Kidney (tissue), 14 donors: ENCODE measurements around the gene JUNB. TPM values are rescaled to one million over a fixed set of nuclear protein-coding genes. Genes with fewer than 3 reads are reported as not detected.

ENCODE experiments used
- DNase-seq, 5 donors: peaks; one replicate each; pipeline ENCODE4 v3.0.0-alpha.2; 2013 to 2020
- FAIRE-seq: peaks from 2 replicates; lab custom pipeline; 2012; peaks lifted over from hg19 to GRCh38; lab: Jason Lieb, UNC
- H3K27ac ChIP-seq, 2 donors: one replicate each; pipeline ENCODE4 v1.7.0; 2013; ENCODE audit warnings: low read depth in 2 of 2, low read length in 2 of 2, inconsistent platforms in 1 of 2
- H3K27me3 ChIP-seq: one replicate; pipeline ENCODE4 v1.7.1; 2013; ENCODE audit warnings: low read length, inconsistent platforms; ENCODE audit not compliant: control insufficient read depth, insufficient read depth
- H3K36me3 ChIP-seq, 3 donors: one replicate each; pipeline versions ENCODE4 v1.7.0 to v1.7.1; 2013; ENCODE audit warnings: low read length in 3 of 3, control low read depth in 1 of 3, inconsistent platforms in 1 of 3; ENCODE audit not compliant: insufficient read depth in 3 of 3, control insufficient read depth in 2 of 3
- H3K4me1 ChIP-seq, 3 donors: one replicate each; pipeline versions ENCODE4 v1.7.0 to v1.7.1; 2013; ENCODE audit warnings: low read length in 3 of 3, inconsistent platforms in 1 of 3, low read depth in 1 of 3; ENCODE audit not compliant: control insufficient read depth in 2 of 3, insufficient read depth in 2 of 3
- H3K4me3 ChIP-seq, 3 donors: one replicate each; pipeline versions ENCODE4 v1.7.0 to v1.8.1; 2013; ENCODE audit warnings: low read length in 3 of 3, control low read depth in 1 of 3, inconsistent platforms in 1 of 3
- H3K9ac ChIP-seq, 3 donors: one replicate each; pipeline versions ENCODE4 v1.7.0 to v1.7.1; 2013; ENCODE audit warnings: low read length in 3 of 3, control low read depth in 1 of 3, inconsistent platforms in 1 of 3
- H3K9me3 ChIP-seq, 3 donors: one replicate each; pipeline versions ENCODE4 v1.7.0 to v1.7.1; 2013; ENCODE audit warnings: low read length in 3 of 3, control low read depth in 1 of 3, inconsistent platforms in 1 of 3; ENCODE audit not compliant: control insufficient read depth in 2 of 3, insufficient read depth in 1 of 3
- CTCF ChIP-seq: IDR thresholded peaks from 3 replicates; pipeline ENCODE4 v1.5.1; 2012; ENCODE audit warnings: mild to moderate bottlenecking, moderate library complexity, borderline replicate concordance; ENCODE audit not compliant: insufficient read depth; ENCODE audit errors: extremely low read depth
- intact Hi-C: fragments of 100-400 bp; cut with DNase I; formaldehyde crosslinking; loops from one replicate; pipeline ENCODE4 v1.11.1; 2022
- microRNA-seq: library from miRNA; unstranded; fragments of <30 nt; microRNA quantifications from one replicate; pipeline ENCODE4 v1.2.0, GENCODE V29; 2020
- polyA plus RNA-seq: library from polyadenylated mRNA; stranded (reverse); fragments of 350-450 nt; fragmentation: Illumina TruSeq; extraction: RNeasy Lipid Tissue Mini Kit (QIAGEN cat#74804); gene quantifications from one replicate; pipeline ENCODE4 v1.2.3, GENCODE V29; 2014; ENCODE audit warnings: low read depth, low replicate concordance; ENCODE audit not compliant: insufficient read depth
- total RNA-seq: library from RNA; stranded (reverse); fragmentation: NEBNext Ultra II Directional; extraction: Animal tissue kit (Norgen Biotek cat#: 25700); gene quantifications from one replicate; pipeline ENCODE4 v1.2.1, GENCODE V29; 2021
- donor health status: control.
- donor health status: control.
- donor health status: control.
- donor health status: control.
- donor health status: control.
- donor health status: DM: yes; HTN: yes; CAD: no.
- donor health status: Normal renal cell carcinoma (clear cell type).

JUNB gene
- total and polyA plus RNA-seq, 2 donors from 2014 or later, result 128 to 142 TPM

- H3K36me3 ChIP-seq, result no peaks in the 10 kb centered on the region
- no peak overlapping the region for H3K9ac ChIP-seq
- TF ChIP-seq CTCF, result no peak
- peaks cover 0 to 2% (median 0%) of the 10 kb centered on the region in 3 donors for H3K4me1 ChIP-seq
- DNase-seq, result peak in 4 of 5 donors; percentile 78 to 90 (median 80)
- no peaks in the 10 kb centered on the region for H3K9me3 ChIP-seq
- no peak for FAIRE-seq
- no peak overlapping the region for H3K4me3 ChIP-seq
- intact Hi-C loops, result loop anchor here (5.0 kb wide), 1 partner anchor 79 kb away; no protein-coding TSS in a partner anchor
- no peak overlapping the region for H3K27ac ChIP-seq
- H3K27me3 ChIP-seq, result peaks cover 33% of the 10 kb centered on the region
Measured at GRCh38 chr19:12841094-12841493, 49.8 kb downstream of the JUNB start.

DNA sequence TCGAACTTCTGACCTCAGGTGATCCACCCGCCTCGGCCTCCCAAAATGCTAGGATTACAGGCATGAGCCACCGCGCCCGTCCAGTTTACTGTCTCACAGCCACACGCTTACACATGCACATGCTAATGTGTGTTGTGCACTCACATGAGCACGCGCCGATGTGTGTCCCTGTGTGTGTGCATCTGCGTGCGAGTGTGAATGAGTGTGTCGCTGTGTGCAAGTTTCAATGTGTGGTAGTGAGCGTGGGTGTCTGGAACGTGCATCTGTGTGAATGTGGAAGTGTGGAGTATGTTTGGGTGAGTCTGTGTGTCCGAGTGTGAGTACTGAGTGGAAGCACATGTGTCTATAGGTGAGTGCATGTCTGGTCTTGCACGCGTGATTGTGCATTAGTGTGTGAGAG lies 51.2 kb downstream of the JUNB start:
- Histone ChIP-seq H3K9ac (no peak overlapping the region), H3K27me3 (peaks cover 24% of the 10 kb centered on the region), H3K9me3 (no peaks in the 10 kb centered on the region), H3K27ac (no peak overlapping the region), H3K4me1 (peaks cover 0 to 5% (median 0%) of the 10 kb centered on the region in 3 donors), H3K4me3 (no peak overlapping the region), H3K36me3 (no peaks in the 10 kb centered on the region)
- DNase-seq (no peak), FAIRE-seq (no peak)
- intact Hi-C loops, result loop anchor here (5.0 kb wide), 1 partner anchor 80 kb away; no protein-coding TSS in a partner anchor
- TF ChIP-seq CTCF, result no peak

Small RNA genes lying within 50 kb of the gene (microRNA-seq; reads per million reads assigned to microRNA genes)
- gene MIR5684, result not detected

Other genes with a start within 250 kb of the JUNB start
- 22.6 TPM for gene ZNF564, start 240.0 kb upstream of the JUNB start, total RNA-seq
- 10.2 TPM for gene ZNF564, start 240.0 kb upstream of the JUNB start, polyA plus RNA-seq
- gene ZNF490, start 180.7 kb upstream of the JUNB start, total RNA-seq, result 14.3 TPM
- 1.0 TPM for gene ZNF490, start 180.7 kb upstream of the JUNB start, polyA plus RNA-seq
- gene ZNF791, start 180.6 kb upstream of the JUNB start, total RNA-seq, result 34.7 TPM
- gene ZNF791, start 180.6 kb upstream of the JUNB start, polyA plus RNA-seq, result 6.5 TPM
- gene MAN2B1, start 124.7 kb upstream of the JUNB start, total RNA-seq, result 90.5 TPM
- 63.9 TPM for gene MAN2B1, start 124.7 kb upstream of the JUNB start, polyA plus RNA-seq
- 10.5 TPM for gene WDR83, start 124.7 kb upstream of the JUNB start, total RNA-seq
- gene WDR83, start 124.7 kb upstream of the JUNB start, polyA plus RNA-seq, result 21.2 TPM
- 75.9 TPM for gene DHPS, start 109.6 kb upstream of the JUNB start, total RNA-seq
- 61.3 TPM for gene DHPS, start 109.6 kb upstream of the JUNB start, polyA plus RNA-seq
- gene GNG14, start 103.5 kb upstream of the JUNB start, total RNA-seq, result not detected
- gene GNG14, start 103.5 kb upstream of the JUNB start, polyA plus RNA-seq, result not detected
- 11.4 TPM for gene FBXW9, start 94.9 kb upstream of the JUNB start, total RNA-seq
- gene FBXW9, start 94.9 kb upstream of the JUNB start, polyA plus RNA-seq, result 14.9 TPM
- 62.7 TPM for gene TNPO2, start 67.6 kb upstream of the JUNB start, total RNA-seq
- gene TNPO2, start 67.6 kb upstream of the JUNB start, polyA plus RNA-seq, result 20.5 TPM
- gene TRIR, start 56.8 kb upstream of the JUNB start, total RNA-seq, result 135 TPM
- 321 TPM for gene TRIR, start 56.8 kb upstream of the JUNB start, polyA plus RNA-seq
- gene GET3, start 54.0 kb upstream of the JUNB start, total RNA-seq, result 71.3 TPM
- gene GET3, start 54.0 kb upstream of the JUNB start, polyA plus RNA-seq, result 132 TPM
- not detected for gene BEST2, start 39.7 kb upstream of the JUNB start, total RNA-seq
- not detected for gene BEST2, start 39.7 kb upstream of the JUNB start, polyA plus RNA-seq
- gene HOOK2, start 15.9 kb upstream of the JUNB start, total RNA-seq, result 58.1 TPM
- 41.8 TPM for gene HOOK2, start 15.9 kb upstream of the JUNB start, polyA plus RNA-seq
- gene PRDX2, start 10.3 kb downstream of the JUNB start, total RNA-seq, result 171 TPM
- gene PRDX2, start 10.3 kb downstream of the JUNB start, polyA plus RNA-seq, result 664 TPM
- 3.2 TPM for gene THSD8, start 10.6 kb downstream of the JUNB start, total RNA-seq
- gene THSD8, start 10.6 kb downstream of the JUNB start, polyA plus RNA-seq, result 10.0 TPM
- 7.9 TPM for gene RNASEH2A, start 15.1 kb downstream of the JUNB start, total RNA-seq
- 1.3 TPM for gene RNASEH2A, start 15.1 kb downstream of the JUNB start, polyA plus RNA-seq
- not detected for gene RTBDN, start 43.1 kb downstream of the JUNB start, total RNA-seq
- gene RTBDN, start 43.1 kb downstream of the JUNB start, polyA plus RNA-seq, result not detected
- 0.35 TPM for gene MAST1, start 47.0 kb downstream of the JUNB start, total RNA-seq
- 0.39 TPM for gene MAST1, start 47.0 kb downstream of the JUNB start, polyA plus RNA-seq
- gene DNASE2, start 90.0 kb downstream of the JUNB start, total RNA-seq, result 34.7 TPM
- gene DNASE2, start 90.0 kb downstream of the JUNB start, polyA plus RNA-seq, result 50.9 TPM
- not detected for gene KLF1, start 95.7 kb downstream of the JUNB start, total RNA-seq
- gene KLF1, start 95.7 kb downstream of the JUNB start, polyA plus RNA-seq, result not detected
- 21.9 TPM for gene GCDH, start 99.7 kb downstream of the JUNB start, total RNA-seq
- 45.6 TPM for gene GCDH, start 99.7 kb downstream of the JUNB start, polyA plus RNA-seq
- gene SYCE2, start 127.8 kb downstream of the JUNB start, total RNA-seq, result not detected
- not detected for gene SYCE2, start 127.8 kb downstream of the JUNB start, polyA plus RNA-seq
- gene FARSA, start 142.2 kb downstream of the JUNB start, total RNA-seq, result 48.0 TPM
- gene FARSA, start 142.2 kb downstream of the JUNB start, polyA plus RNA-seq, result 58.2 TPM
- 1,087 TPM for gene CALR, start 147.1 kb downstream of the JUNB start, total RNA-seq
- 1,037 TPM for gene CALR, start 147.1 kb downstream of the JUNB start, polyA plus RNA-seq
- 79.2 TPM for gene RAD23A, start 154.4 kb downstream of the JUNB start, total RNA-seq
- gene RAD23A, start 154.4 kb downstream of the JUNB start, polyA plus RNA-seq, result 105 TPM
- 18.4 TPM for gene GADD45GIP1, start 165.7 kb downstream of the JUNB start, total RNA-seq
- 71.3 TPM for gene GADD45GIP1, start 165.7 kb downstream of the JUNB start, polyA plus RNA-seq
- gene DAND5, start 178.1 kb downstream of the JUNB start, total RNA-seq, result not detected
- not detected for gene DAND5, start 178.1 kb downstream of the JUNB start, polyA plus RNA-seq
- 65.0 TPM for gene NFIX, start 204.0 kb downstream of the JUNB start, total RNA-seq
- gene NFIX, start 204.0 kb downstream of the JUNB start, polyA plus RNA-seq, result 4.3 TPM